Panc1 (cell line): ENCODE data around the gene MRTFA. TPM values are rescaled to one million over a fixed set of nuclear protein-coding genes. Genes with fewer than 3 reads are reported as not detected.

Source experiments
- ATAC-seq: fragments of 200-7000 bp; cut with Tn5 transposase; 2 replicates; pipeline ENCODE4 v1.9.1; 2020; ENCODE audit warnings: mild to moderate bottlenecking, moderate library complexity
- BruUV-seq: library from RNA; stranded (reverse); fragments of 400-500 nt; replicated peaks from 2 replicates; lab custom pipeline; 2021; lab: Mats Ljungman, UMichigan
- CTCF ChIA-PET: fragments of 300-600 bp; sonication (Branson Sonifier 250); formaldehyde crosslinking; loops from one replicate; lab custom pipeline; 2022; ENCODE audit warnings: antibody characterized with exemption; lab: Charles Lee
- POLR2A ChIA-PET: fragments of 300-600 bp; sonication (Branson Sonifier 250); formaldehyde crosslinking; loops from one replicate; lab custom pipeline; 2022; ENCODE audit warnings: antibody characterized with exemption; lab: Charles Lee
- DNase-seq: peaks from one replicate; pipeline ENCODE4 v3.0.0-alpha.2; 2010; ENCODE audit warnings: low read depth, low spot score
- H3K27ac ChIP-seq: 2 replicates; pipeline ENCODE4 v1.5.1; 2011; ENCODE audit warnings: mild to moderate bottlenecking, low read length, inconsistent platforms
- H3K27me3 ChIP-seq: fragments of 200-500 bp; sonication (Bioruptor generic); 2 replicates; pipeline ENCODE4 v1.6.0; 2014; ENCODE audit warnings: low read length, inconsistent platforms; ENCODE audit not compliant: control insufficient read depth, insufficient read depth
- H3K36me3 ChIP-seq: fragments of 200-500 bp; sonication (Bioruptor generic); 2 replicates; pipeline ENCODE4 v1.5.1; 2014; ENCODE audit warnings: inconsistent platforms, mild to moderate bottlenecking, low read length, moderate library complexity; ENCODE audit not compliant: control insufficient read depth, insufficient read depth
- H3K4me1 ChIP-seq: 2 replicates; pipeline ENCODE4 v1.5.1; 2011; ENCODE audit warnings: inconsistent platforms, mild to moderate bottlenecking, low read length, moderate library complexity; ENCODE audit not compliant: control insufficient read depth, insufficient read depth
- H3K4me3 ChIP-seq, 2 experiments: 2 replicates each; pipeline ENCODE4 v1.5.1; 2011 to 2012; ENCODE audit warnings: low read depth in 2 of 2, low read length in 2 of 2, mild to moderate bottlenecking in 2 of 2, inconsistent platforms in 1 of 2, moderate library complexity in 1 of 2
- H3K9me3 ChIP-seq: fragments of 200-500 bp; sonication (Bioruptor generic); 2 replicates; pipeline ENCODE4 v1.5.1; 2014; ENCODE audit warnings: low read depth, mild to moderate bottlenecking, inconsistent platforms, low read length, moderate library complexity; ENCODE audit not compliant: control insufficient read depth, insufficient read depth
- POLR2AphosphoS5 ChIP-seq: IDR thresholded peaks from 2 replicates; pipeline ENCODE4 v1.6.1; 2012; ENCODE audit warnings: mild to moderate bottlenecking, low read depth, low read length, moderate library complexity
- REST ChIP-seq, 2 experiments: IDR thresholded peaks; 2 replicates each; pipeline ENCODE4 v1.6.1; 2011 to 2012; ENCODE audit warnings: low read depth in 2 of 2, control low read depth in 1 of 2, low read length in 1 of 2, mild to moderate bottlenecking in 1 of 2, moderate library complexity in 1 of 2; ENCODE audit not compliant: insufficient read depth in 1 of 2
- SIN3A ChIP-seq: IDR thresholded peaks from 2 replicates; pipeline ENCODE4 v1.6.1; 2012; ENCODE audit warnings: low read depth, mild to moderate bottlenecking, low read length, moderate library complexity, borderline replicate concordance; ENCODE audit not compliant: insufficient read depth
- TCF7L2 ChIP-seq: IDR thresholded peaks from 2 replicates; pipeline ENCODE4 v1.6.1; 2011; ENCODE audit warnings: mild to moderate bottlenecking, low read depth, low read length, inconsistent platforms
- in situ Hi-C: cut with HindIII; loops from 2 replicates; pipeline ENCODE4 v1.10.0; 2016; ENCODE audit warnings: low sequenced_read_pairs, low pct_unique_long_range_greater_than_20kb
- intact Hi-C: fragments of 100-400 bp; cut with micrococcal nuclease; formaldehyde crosslinking; loops from one replicate; pipeline ENCODE4 v1.10.0; 2022; ENCODE audit not compliant: unreplicated experiment
- total RNA-seq: library from RNA; stranded (reverse); gene quantifications from one replicate; pipeline ENCODE4 v1.2.1, GENCODE V29; 2021; ENCODE audit not compliant: unreplicated experiment
- TF ChIP-seq, protein P1 (sequence below): fragments of 450-650 bp; IDR thresholded peaks from 2 replicates; pipeline ENCODE4 v1.5.1; 2017; ENCODE audit warnings: mild to moderate bottlenecking

The MRTFA gene
- total RNA-seq, 1 experiment from 2014 or later: 62.1 TPM

DNA sequence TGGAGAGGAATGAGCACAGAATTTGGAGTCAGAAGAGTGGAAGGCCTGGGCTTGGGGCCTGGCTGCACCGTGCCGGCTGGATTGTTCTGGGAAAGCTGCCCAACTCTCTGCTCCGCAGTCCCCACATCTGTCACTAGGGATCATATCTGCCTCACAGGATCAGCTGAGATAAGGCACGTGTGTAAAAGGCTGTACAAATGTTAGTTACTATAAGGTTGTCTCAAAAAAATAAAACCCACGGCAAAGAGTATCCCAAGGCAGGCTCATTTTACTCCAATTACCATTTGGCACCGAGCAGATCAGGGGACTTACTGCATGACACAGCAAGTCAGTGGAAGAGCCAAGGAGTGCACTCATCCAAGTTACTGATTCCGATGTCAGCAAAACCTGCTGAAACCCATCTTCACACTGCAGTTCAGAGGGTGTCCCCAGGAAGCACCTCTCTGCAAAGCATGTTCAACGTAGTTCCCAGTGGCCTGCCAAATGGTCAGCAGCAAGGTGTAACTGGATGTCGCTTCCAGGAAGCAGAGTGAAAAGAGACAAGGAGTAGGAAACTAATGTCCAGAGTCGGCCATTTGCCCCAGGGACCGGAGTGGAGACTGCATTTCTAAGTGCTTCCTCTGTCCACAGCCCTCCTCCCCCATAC, 18.1 kb upstream of the MRTFA start:
- Histone ChIP-seq H3K4me3 (no peak overlapping the region), H3K4me1 (peaks cover 25% of the 10 kb centered on the region), H3K36me3 (no peaks in the 10 kb centered on the region; the same call in 1 of the 2 replicates), H3K27ac (peak overlapping the region; percentile 68), H3K9me3 (no peaks in the 10 kb centered on the region), H3K27me3 (no peaks in the 10 kb centered on the region)
- POLR2A ChIA-PET: interaction anchor here (0.6 to 0.7 kb wide), 2 partner anchors 146 to 244 kb away, joined by 4 read pairs; no protein-coding TSS in a partner anchor
- in situ Hi-C loops (no loop called here), intact Hi-C loops (no loop called here)
- TSS peak; percentile 54 for BruUV-seq
- TF ChIP-seq REST (IDR thresholded peaks at IDR 0.05; ENCODE audit: insufficient read depth in 1 of 2, low read depth in 2 of 2, low read length in 1 of 2): no peak
- TF ChIP-seq, protein P1, sequence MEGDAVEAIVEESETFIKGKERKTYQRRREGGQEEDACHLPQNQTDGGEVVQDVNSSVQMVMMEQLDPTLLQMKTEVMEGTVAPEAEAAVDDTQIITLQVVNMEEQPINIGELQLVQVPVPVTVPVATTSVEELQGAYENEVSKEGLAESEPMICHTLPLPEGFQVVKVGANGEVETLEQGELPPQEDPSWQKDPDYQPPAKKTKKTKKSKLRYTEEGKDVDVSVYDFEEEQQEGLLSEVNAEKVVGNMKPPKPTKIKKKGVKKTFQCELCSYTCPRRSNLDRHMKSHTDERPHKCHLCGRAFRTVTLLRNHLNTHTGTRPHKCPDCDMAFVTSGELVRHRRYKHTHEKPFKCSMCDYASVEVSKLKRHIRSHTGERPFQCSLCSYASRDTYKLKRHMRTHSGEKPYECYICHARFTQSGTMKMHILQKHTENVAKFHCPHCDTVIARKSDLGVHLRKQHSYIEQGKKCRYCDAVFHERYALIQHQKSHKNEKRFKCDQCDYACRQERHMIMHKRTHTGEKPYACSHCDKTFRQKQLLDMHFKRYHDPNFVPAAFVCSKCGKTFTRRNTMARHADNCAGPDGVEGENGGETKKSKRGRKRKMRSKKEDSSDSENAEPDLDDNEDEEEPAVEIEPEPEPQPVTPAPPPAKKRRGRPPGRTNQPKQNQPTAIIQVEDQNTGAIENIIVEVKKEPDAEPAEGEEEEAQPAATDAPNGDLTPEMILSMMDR: no peak
- TF ChIP-seq SIN3A: no peak
- no peak for TF ChIP-seq TCF7L2
- TF ChIP-seq POLR2AphosphoS5: no peak
- DNase-seq (no peak), ATAC-seq (peak; percentile 40; the same call in 1 of the 2 replicates)
- CTCF ChIA-PET: no interaction called here

- CTCF ChIA-PET: no interaction called here
- ATAC-seq: no peak
- Histone ChIP-seq H3K36me3 (no peaks in the 10 kb centered on the region; the same call in 1 of the 2 replicates), H3K4me1 (peaks cover 25% of the 10 kb centered on the region), H3K4me3 (no peak overlapping the region), H3K27me3 (no peaks in the 10 kb centered on the region), H3K27ac (no peak overlapping the region), H3K9me3 (no peaks in the 10 kb centered on the region)
- intact Hi-C loops: no loop called here
- POLR2A ChIA-PET: interaction anchor here (1.1 kb wide), 1 partner anchor 145 kb away, joined by 5 read pairs; no protein-coding TSS in a partner anchor
- in situ Hi-C loops: no loop called here
- no TSS peak for BruUV-seq
- TF ChIP-seq REST (IDR thresholded peaks at IDR 0.05; ENCODE audit: insufficient read depth in 1 of 2, low read depth in 2 of 2, low read length in 1 of 2): no peak
- TF ChIP-seq POLR2AphosphoS5: no peak
- TF ChIP-seq TCF7L2: no peak
- DNase-seq: no peak
Observed at GRCh38 chr22:40653361-40653760, 16.8 kb upstream of the MRTFA start.
